GM21360 (cell line): ENCODE measurements around the gene HBE1.
"Not testable (repeated sequence)": the region's sequence is repeated elsewhere in the genome, so short reads cannot be mapped to it uniquely, and the experiment has no call there.

Experiments
- ATAC-seq: cut with Tn5 transposase; IDR thresholded peaks from one replicate; pipeline ENCODE4 v1.9.1; 2021; ENCODE audit warnings: mild to moderate bottlenecking, moderate library complexity; ENCODE audit not compliant: unreplicated experiment

The HBE1 gene

DNA sequence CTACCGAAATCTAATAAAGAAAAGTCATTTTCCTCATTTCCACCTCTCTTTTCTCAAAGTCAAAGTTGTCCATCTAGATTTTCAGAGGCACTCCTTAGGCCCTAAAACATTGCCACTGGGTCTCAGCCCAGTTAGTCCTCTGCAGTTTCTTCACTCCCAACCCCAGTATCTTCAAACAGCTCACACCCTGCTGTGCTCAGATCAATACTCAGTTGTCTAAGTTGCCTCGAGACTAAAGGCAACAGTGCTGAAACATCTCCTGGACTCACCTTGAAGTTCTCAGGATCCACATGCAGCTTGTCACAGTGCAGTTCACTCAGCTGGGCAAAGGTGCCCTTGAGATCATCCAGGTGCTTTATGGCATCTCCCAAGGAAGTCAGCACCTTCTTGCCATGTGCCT is 15.7 kb downstream of the HBE1 start:
- ATAC-seq, result not testable (repeated sequence)

GRCh38 chr11:5253440-5253839 is 16.3 kb downstream of the HBE1 start:
- not testable (repeated sequence) for ATAC-seq

DNA sequence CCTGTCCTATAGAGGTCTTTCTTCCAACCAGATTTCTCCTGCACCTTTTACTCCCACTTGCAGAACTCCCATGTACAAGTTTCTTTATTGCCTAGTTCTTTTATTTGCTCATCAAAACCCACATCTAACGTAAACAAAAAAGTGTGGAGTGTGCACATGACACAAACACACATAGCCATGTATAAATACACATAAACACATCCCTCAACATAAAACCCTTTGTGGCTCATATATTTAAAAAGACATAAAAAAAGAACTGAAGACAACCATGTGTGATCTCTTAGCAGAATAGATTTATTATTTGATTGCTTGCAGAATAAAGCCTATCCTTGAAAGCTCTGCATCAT is 16.9 kb downstream of the HBE1 start:
- no peak for ATAC-seq

GRCh38 chr11:5252192-5252918 is 17.4 kb downstream of the HBE1 start:
- ATAC-seq, result no peak

GRCh38 chr11:5251746-5252145 is 18.0 kb downstream of the HBE1 start:
- ATAC-seq, result no peak

DNA sequence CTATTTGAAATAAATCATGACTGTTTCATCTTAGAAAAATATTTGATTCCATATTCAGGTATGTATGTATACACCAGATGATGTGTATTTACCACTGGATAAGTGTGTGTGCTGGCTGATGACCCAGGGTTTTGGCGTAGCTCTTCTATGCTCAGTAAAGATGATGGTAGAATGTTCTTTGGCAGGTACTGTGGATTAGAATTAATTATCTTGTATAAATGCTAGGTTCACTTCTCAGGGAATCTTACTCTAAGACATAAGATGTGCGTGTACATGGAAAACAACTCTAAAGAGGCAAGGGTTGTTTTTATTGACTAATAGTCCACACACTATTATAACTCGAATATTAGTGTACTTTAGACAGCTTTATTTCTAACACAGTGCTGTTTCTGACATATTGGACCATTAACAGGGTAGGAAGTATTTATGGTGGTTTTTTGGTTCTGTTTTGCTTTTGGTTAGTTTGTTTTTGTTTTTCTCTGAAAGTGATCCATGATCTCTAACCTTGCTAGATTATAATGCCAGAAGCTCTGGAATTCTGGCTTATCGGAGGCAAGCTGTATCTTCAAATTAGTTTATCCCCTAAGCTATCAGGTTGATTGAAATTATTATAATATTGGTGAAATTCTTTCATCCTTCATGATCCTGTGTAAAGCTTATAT is 19.1 kb downstream of the HBE1 start:
- no peak for ATAC-seq

DNA sequence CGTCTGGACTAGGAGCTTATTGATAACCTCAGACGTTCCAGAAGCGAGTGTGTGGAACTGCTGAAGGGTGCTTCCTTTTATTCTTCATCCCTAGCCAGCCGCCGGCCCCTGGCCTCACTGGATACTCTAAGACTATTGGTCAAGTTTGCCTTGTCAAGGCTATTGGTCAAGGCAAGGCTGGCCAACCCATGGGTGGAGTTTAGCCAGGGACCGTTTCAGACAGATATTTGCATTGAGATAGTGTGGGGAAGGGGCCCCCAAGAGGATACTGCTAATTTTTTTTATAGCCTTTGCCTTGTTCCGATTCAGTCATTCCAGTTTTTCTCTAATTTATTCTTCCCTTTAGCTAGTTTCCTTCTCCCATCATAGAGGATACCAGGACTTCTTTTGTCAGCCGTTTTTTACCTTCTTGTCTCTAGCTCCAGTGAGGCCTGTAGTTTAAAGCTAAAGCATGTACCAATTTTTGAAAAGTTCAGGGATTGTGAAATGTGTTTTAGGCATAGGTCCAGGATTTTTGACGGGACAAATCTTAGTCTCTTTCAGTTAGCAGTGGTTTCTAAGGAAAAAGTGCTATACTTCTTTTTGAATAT is 19.8 kb downstream of the HBE1 start, which contains the start of gene HBG1:
TSS of gene HBG1 (minus strand) at position 51 of the 590 bp plus-strand sequence. CDS start 53 bp downstream, outside the sequence.
- ATAC-seq, result not testable (repeated sequence)

GRCh38 chr11:5248498-5248897 is 21.2 kb downstream of the HBE1 start:
- ATAC-seq, result not testable (repeated sequence)

- ATAC-seq, result no peak
These were observed 22.1 kb downstream of the HBE1 start for GRCh38 chr11:5247472-5248192.

- ATAC-seq, result no peak
These were observed 22.8 kb downstream of the HBE1 start for GRCh38 chr11:5246772-5247471.

DNA sequence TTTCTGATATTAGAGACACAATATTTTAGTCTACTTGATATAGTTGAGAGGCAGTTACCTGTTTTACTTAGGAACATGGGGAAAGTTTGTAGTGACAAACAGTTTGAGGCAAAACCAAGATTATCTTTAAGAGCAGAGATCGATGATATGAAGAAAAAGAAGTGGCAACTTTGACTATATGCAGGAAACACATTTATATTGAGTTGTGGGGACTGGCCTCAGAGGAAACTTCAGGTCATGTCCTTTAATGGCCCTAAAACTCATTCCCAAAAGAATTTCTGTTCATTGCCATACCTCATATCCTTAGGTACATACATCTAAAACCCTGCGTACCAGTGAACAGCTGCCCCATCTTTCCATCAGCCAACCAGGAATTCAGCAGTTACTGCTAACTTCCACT is 24.6 kb downstream of the HBE1 start:
- no peak for ATAC-seq

- ATAC-seq, result no peak
These were observed 25.9 kb downstream of the HBE1 start for GRCh38 chr11:5243816-5244180.

DNA sequence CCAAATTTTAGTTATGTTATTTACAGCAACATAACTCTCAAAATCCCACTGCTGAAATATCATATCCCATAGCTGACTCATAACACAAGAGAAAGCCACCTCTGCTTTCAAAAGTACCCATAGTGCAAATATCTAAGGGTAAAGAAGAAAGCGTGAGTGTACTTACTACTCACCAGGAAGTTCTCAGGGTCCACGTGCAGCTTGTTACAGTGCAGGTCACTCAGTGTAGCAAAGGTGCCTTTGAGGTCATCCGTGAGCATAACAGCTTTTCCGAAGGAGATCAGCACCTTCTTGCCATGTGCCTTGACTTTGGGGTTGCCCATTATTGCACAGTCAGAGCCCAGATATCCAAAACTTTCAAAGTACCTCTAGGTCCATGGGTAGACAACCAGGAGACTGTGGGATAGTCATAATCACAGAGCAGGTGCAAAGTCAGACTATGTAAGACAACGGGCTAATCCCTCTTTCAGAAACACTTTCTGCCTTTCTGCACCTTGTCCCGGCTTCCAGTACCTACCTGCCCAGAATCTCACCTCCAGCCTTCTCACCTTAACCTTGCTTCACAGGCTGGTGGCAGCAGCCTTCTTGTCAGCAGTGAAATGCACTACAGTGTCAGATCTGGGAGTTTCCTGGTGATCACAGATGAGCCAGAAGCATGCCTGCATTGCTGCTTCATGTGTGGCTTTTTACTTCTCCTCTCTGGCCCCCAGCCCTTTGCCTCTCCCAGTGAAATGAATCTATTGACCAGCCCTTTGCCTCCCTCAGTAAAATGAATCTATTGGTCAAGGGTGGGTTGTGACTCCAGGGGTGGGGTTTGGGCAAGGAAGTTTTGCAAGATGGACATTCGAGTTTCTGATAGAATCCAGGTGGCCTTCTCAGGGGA is 26.6 kb downstream of the HBE1 start:
- peak; percentile 69 for ATAC-seq

DNA sequence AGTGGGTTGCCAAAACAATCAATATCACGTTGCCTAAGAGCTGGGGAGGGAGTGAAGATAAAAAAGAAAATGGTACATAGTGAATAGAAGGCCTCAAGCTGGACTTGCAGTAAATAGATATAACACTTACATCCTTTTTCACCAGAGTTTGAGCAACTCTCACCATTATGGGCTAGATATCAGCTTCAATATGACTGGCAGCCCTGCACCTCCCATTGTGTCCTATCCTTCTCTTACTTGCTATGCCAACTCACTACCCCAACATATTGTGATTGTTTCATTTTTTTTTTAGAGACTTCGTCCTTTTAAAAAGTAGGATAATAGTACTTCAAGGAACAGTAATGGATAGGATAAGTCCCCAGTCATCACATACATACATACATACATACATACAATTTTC is 27.5 kb downstream of the HBE1 start:
- ATAC-seq, result no peak

- no peak for ATAC-seq
These were observed 28.3 kb downstream of the HBE1 start for GRCh38 chr11:5241458-5241857.

DNA sequence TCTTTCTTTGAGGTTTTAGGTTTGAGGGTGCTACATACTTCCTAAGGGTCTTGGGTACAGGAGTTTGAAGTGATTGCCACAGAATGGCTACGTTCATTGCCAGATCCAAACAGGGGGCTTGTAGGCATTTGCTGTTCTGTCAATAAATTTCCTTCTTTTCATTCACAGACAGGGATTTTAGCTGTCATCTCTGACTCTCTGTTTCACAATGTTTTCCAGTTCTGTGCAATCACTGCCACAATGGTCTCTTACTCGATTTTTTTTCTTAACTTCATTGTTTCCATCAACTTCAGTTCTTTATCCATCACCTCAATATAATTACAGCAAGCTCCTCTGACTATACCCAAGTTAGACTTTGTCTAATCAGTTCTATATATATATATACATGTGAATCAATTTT is 29.3 kb downstream of the HBE1 start:
- no peak for ATAC-seq

GRCh38 chr11:5240056-5240455 is 29.7 kb downstream of the HBE1 start:
- ATAC-seq, result no peak

DNA sequence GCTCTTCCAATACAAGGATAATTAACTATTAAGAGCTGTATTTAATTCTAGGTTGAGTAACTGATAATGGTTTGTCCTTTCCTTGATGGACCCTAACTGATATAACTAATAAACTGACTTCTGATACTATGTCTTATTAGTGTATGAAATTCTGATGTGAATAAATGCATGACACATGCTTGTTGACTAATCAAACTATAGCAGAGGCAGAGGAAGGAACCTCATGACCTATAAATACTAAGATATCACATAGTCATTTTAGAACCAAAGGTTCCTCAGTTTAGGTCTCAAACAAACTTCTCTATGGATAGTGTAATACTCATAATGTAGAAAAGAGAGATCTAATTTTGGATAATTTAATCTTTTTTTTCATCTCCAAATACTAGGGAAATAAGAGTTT is 30.7 kb downstream of the HBE1 start:
- no peak for ATAC-seq

- ATAC-seq, result no peak
These were observed 31.3 kb downstream of the HBE1 start for GRCh38 chr11:5238486-5238885.

DNA sequence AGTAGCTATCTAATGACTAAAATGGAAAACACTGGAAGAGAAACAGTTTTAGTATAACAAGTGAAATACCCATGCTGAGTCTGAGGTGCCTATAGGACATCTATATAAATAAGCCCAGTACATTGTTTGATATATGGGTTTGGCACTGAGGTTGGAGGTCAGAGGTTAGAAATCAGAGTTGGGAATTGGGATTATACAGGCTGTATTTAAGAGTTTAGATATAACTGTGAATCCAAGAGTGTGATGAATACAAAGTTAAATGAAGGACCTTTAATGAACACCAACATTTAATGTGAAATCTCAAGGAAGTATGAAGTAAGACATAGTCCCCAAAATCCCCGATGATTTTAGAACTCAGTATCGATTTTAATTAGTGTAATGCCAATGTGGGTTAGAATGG is 32.3 kb downstream of the HBE1 start:
- no peak for ATAC-seq
